Stimulated activated CD4-positive, alpha-beta T cell treated with anti-CD3 and anti-CD28 coated beads, Interleukin-12 subunit alpha, Interleukin-12 subunit beta, amount 100 ng/mL, for 4 hours (primary cell): ENCODE results near the gene RPL36.
"Not testable (repeated sequence)": the region's sequence is repeated elsewhere in the genome, so short reads cannot be mapped to it uniquely, and the experiment has no call there.

ENCODE experiments used
- DNase-seq: peaks from one replicate; pipeline ENCODE4 v3.0.0-alpha.2; 2020

Gene RPL36

GRCh38 chr19:5676105-5676771, 13.9 kb upstream of the RPL36 start:
- DNase-seq: no peak

- no peak for DNase-seq
Measured at GRCh38 chr19:5676772-5677105, 13.4 kb upstream of the RPL36 start.

- no peak for DNase-seq
Measured at GRCh38 chr19:5677136-5677535, 13.0 kb upstream of the RPL36 start.

DNA sequence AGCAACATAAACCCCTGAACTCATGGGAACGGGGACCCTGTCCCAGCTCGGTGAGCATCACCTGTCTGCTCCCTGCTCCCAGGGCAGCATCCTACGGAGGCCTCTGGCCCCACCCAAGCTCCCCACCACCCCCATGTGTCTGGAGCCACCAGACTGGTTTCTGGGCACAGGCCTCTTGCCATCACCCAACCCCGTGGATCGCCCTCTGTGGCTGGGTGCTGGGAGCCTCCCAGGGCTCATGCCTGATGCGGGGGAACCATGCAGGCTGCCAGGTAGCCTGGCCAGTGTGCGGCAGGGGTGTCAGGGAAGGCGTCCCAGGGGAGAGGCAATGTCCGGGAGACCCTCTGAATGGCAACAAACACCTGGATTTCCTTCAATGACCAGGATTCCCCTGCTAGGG, 12.5 kb upstream of the RPL36 start:
- DNase-seq: no peak

- no peak for DNase-seq
Measured at GRCh38 chr19:5678071-5678718, 11.9 kb upstream of the RPL36 start.

DNA sequence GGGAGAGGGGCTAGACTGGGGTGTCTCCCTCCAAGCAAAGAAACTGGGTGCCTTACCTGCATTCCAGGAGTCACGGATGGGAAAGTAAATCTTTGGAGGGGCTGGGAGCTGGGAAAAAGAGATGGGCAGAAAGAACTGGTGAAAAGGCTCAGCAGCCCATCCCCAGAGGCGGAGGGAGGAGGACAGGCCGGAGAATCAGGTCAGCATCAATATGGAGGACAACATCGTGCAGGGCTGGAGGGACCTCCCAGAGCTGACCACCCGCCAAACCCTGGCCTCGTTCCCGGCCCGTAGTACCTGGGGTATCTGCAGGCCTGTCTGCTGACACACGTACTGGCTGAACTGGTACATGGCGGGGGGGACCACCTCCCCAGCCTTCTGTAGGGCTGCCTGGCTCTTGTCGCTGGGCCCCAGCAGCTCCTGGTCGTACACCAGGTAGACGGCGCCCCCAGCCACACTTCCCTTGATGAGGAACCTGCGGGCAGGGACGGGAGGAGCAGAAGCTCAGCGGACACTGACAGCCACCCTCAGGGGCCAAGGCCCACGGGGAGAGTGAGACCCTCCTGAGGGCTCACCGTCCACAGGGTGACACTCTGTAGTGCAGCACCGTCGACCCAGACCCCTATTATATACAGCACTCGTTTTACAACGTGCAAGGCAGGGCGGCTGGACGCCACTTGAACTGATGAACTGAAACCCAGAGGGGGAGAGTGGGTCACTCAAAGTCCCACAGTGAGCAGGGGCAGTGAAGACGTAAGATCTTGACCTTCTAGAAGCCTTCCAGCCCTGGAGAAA, 10.6 kb upstream of the RPL36 start:
- no peak for DNase-seq

- no peak for DNase-seq
Measured at GRCh38 chr19:5680084-5680436, 10.0 kb upstream of the RPL36 start.

- DNase-seq: peak; percentile 97
Measured at GRCh38 chr19:5680437-5681368, 9.4 kb upstream of the RPL36 start, which contains the start of the genes HSD11B1L and MICOS13. HSD11B1L (plus strand) TSS chr19:5681027; CDS start chr19:5684833, 3,806 bp downstream. MICOS13 (minus strand) TSS chr19:5680516; CDS start chr19:5680486, 30 bp downstream.

- no peak for DNase-seq
Measured at GRCh38 chr19:5681391-5682106, 8.5 kb upstream of the RPL36 start.

- no peak for DNase-seq
Measured at GRCh38 chr19:5682107-5682482, 8.0 kb upstream of the RPL36 start.

GRCh38 chr19:5683177-5683886, 6.8 kb upstream of the RPL36 start:
- no peak for DNase-seq

DNA sequence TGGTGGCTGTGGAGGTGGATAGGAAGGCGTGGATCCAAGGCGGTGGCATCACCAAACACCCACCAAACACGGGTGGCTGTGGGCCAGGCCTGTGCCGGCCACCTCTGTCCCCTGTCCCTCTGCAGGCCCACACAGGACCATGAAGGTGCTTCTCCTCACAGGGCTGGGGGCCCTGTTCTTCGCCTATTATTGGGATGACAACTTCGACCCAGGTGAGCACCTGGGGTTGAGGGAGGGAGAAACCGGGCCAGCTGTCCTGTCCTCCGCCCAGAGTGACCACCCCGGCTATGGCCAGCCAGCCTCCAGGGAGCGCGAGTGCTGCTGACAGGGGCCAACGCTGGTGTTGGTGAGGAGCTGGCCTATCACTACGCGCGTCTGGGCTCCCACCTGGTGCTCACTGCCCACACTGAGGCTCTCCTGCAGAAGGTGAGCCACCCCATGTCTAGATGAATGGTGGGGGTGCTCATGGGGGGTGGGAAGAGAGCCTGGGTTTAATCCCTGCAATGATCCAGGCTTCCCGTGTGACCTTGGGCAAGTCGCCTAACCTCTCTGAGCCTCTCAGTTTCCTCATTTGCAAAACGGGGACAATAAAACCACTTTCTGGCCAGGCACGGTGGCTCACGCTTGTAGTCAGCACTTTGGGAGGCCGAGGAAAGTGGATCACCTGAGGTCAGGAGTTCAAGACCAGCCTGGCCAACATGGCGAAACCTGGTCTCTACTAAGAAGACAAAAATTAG, 5.2 kb upstream of the RPL36 start:
- DNase-seq: no peak

DNA sequence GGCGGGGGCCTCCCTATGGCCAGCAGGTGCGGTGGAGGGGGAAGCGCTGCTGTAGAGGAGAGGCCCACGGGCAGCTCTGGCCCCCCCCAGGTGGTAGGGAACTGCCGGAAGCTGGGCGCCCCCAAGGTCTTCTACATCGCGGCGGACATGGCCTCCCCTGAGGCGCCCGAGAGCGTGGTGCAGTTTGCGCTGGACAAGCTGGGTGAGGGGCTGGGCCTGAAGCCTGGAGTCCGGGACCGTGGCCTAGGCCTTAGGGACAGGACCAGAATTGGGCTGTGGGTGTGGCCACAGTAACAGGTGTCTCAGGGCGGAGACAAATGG, 3.8 kb upstream of the RPL36 start:
- no peak for DNase-seq

- peak; percentile 100 for DNase-seq
Measured at GRCh38 chr19:5686647-5687359, 3.3 kb upstream of the RPL36 start.

DNA sequence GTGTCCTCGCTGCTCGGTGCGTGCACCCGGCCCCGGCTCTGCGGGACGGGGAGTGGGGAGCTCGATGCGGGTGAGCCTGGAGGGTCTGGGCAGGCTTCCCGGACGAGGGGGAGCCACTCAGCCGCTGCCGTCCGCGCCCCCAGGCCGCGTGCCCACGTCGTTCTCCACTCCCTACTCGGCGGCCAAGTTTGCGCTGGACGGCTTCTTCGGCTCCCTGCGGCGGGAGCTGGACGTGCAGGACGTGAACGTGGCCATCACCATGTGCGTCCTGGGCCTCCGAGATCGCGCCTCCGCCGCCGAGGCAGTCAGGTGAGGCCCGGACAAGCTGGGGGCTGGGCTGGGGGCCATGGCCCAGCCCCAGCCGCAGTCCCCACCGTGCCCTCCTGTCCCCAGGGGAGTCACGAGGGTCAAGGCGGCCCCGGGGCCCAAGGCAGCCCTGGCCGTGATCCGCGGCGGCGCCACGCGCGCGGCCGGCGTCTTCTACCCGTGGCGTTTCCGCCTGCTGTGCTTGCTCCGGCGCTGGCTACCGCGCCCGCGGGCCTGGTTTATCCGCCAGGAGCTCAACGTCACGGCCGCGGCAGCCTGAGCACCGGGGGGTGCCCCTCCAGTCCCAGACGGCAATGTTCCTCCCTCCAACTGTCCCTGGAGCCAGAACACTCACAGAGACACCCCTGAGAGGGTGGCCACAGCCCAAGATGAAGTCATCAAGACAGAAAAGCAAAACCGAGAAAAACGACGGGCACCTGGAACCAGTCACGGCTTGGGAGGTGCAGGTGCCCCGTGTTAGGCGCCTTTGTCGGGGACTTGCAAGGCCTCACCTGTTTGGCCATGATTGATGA, 2.5 kb upstream of the RPL36 start:
- no peak for DNase-seq

DNA sequence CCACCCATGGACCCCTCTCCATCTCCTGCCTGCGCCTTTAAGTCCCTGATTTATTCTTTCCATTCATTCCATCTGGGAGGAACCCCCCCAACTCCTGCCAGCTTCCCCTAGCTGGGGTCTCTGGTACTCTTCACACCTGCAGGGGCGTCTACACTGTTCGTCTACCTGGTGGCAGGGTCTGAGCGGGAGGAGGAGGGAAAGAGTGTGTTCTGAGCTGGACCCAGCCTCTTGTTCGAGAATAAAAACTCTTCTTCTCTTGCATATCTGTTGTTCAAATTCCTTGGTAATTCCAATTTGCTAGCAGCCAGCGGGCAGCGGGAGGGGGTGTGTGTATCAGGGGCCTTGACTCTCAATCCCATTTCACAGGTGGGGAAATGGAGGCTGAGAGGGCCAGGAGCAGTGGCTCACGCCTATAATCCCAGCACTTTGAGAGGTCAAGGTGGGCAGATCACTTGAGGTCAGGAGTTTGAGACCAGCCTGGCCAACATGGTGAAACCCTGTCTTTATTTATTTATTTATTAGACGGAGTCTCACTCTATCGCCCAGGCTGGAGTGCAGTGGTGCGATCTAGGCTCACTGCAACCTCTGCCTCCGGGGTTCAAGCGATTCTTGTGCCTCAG, 1.7 kb upstream of the RPL36 start:
- not testable (repeated sequence) for DNase-seq

DNA sequence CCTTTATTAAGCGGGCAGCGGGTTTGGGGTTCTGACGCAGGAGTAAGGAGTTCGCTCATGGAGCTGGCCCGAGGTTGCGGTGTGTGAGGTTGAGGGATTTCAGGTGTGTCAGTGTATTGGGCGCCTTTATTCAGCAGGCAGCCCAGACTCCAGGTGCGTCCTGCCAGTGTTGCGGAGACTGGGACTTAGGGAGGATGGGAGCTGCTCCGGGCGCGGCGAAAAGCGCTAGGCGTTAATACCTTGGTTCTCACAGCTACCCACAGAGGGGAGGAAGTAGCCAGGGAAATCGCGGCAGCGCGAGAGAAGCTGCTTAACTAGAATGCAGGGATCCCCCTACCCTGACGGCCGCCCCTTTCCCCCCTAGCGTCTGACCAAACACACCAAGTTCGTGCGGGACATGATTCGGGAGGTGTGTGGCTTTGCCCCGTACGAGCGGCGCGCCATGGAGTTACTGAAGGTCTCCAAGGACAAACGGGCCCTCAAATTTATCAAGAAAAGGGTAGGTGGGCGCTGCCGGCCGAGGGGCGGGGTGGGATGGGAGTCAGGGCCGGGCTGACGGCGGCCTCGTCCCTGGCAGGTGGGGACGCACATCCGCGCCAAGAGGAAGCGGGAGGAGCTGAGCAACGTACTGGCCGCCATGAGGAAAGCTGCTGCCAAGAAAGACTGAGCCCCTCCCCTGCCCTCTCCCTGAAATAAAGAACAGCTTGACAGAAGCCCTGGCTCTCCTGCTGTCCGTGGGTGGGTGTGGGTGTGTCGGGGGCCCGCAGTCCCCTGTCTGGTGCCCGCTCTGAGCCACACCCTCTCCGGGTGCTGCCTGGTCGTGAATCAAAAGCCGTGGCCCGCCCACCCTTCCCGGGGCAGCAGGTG, 1.1 kb downstream of the RPL36 start:
- peak; percentile 68 for DNase-seq
